IMR-90 (cell line): ENCODE measurements around the gene GJB5. TPM values are rescaled to one million over a fixed set of nuclear protein-coding genes. Genes with fewer than 3 reads are reported as not detected.

Experiments
- ATAC-seq: fragments of 200-7000 bp; cut with Tn5 transposase; 2 replicates; pipeline ENCODE4 v1.9.1; 2020; ENCODE audit warnings: low read depth, mild to moderate bottlenecking, moderate library complexity
- BruUV-seq: library from RNA; stranded (reverse); fragments of 400-500 nt; replicated peaks from 2 replicates; lab custom pipeline; 2021; lab: Mats Ljungman, UMichigan
- CTCF ChIA-PET: fragments of 300-600 bp; formaldehyde crosslinking; extraction: SDS; loops from one replicate; lab custom pipeline; 2021; ENCODE audit warnings: antibody characterized with exemption; lab: Yijun Ruan, JAX
- POLR2A ChIA-PET: fragments of 300-600 bp; sonication (Branson Sonifier 250); formaldehyde crosslinking; loops from one replicate; lab custom pipeline; 2022; ENCODE audit warnings: antibody characterized with exemption; ENCODE audit not compliant: unreplicated experiment; lab: Charles Lee
- DNase-seq: peaks from one replicate; pipeline ENCODE4 v3.0.0; 2013
- H2AFZ ChIP-seq: replicated peaks from 2 replicates; pipeline ENCODE3; 2013; ENCODE audit warnings: low read length, mild to moderate bottlenecking; ENCODE audit not compliant: poor library complexity
- H2AK5ac ChIP-seq: 2 replicates; pipeline ENCODE4 v1.6.1; 2013; ENCODE audit warnings: low read depth, low read length, inconsistent platforms
- H2AK9ac ChIP-seq: replicated peaks from 2 replicates; pipeline ENCODE3; 2013; ENCODE audit warnings: mild to moderate bottlenecking, low read depth, low read length, moderate library complexity; ENCODE audit not compliant: poor library complexity
- H2BK120ac ChIP-seq: 2 replicates; pipeline ENCODE4 v1.6.1; 2013; ENCODE audit warnings: low read depth, low read length, inconsistent platforms
- H2BK15ac ChIP-seq: 3 replicates; pipeline ENCODE4 v1.6.1; 2013; ENCODE audit warnings: low read depth, low read length, inconsistent platforms
- H2BK20ac ChIP-seq: 2 replicates; pipeline ENCODE4 v1.6.1; 2013; ENCODE audit warnings: low read depth, mild to moderate bottlenecking, inconsistent platforms, low read length, moderate library complexity
- H2BK5ac ChIP-seq: 2 replicates; pipeline ENCODE4 v1.6.1; 2013; ENCODE audit warnings: mild to moderate bottlenecking, low read depth, low read length, inconsistent platforms; ENCODE audit not compliant: poor library complexity, severe bottlenecking
- H3K14ac ChIP-seq: replicated peaks from 2 replicates; pipeline ENCODE4 v1.6.1; 2013; ENCODE audit warnings: low read depth, low read length, inconsistent platforms
- H3K18ac ChIP-seq: 2 replicates; pipeline ENCODE4 v1.6.1; 2013; ENCODE audit warnings: low read depth, low read length, control low read depth
- H3K23ac ChIP-seq: 2 replicates; pipeline ENCODE4 v1.6.1; 2013; ENCODE audit warnings: low read depth, low read length, inconsistent platforms
- H3K27ac ChIP-seq: 2 replicates; pipeline ENCODE4 v1.5.1; 2013; ENCODE audit warnings: mild to moderate bottlenecking, control low read depth, low read length; ENCODE audit not compliant: insufficient read depth
- H3K27me3 ChIP-seq: 2 replicates; pipeline ENCODE4 v1.6.1; 2013; ENCODE audit warnings: low read length; ENCODE audit not compliant: control insufficient read depth, insufficient read depth
- H3K36me3 ChIP-seq: 2 replicates; pipeline ENCODE4 v1.6.1; 2013; ENCODE audit warnings: low read length, mixed read lengths; ENCODE audit not compliant: control insufficient read depth, insufficient read depth
- H3K4ac ChIP-seq: 2 replicates; pipeline ENCODE4 v1.6.1; 2013; ENCODE audit warnings: low read depth, low read length, inconsistent platforms
- H3K4me1 ChIP-seq: 2 replicates; pipeline ENCODE4 v1.6.1; 2013; ENCODE audit warnings: low read length, mixed read lengths; ENCODE audit not compliant: control insufficient read depth, insufficient read depth
- H3K4me2 ChIP-seq: 2 replicates; pipeline ENCODE4 v1.6.1; 2013; ENCODE audit warnings: low read depth, mild to moderate bottlenecking, control low read depth, low read length, moderate library complexity
- H3K4me3 ChIP-seq: 2 replicates; pipeline ENCODE4 v1.5.1; 2013; ENCODE audit warnings: low read depth, mild to moderate bottlenecking, control low read depth, low read length, moderate library complexity; ENCODE audit not compliant: insufficient read depth
- H3K56ac ChIP-seq: 2 replicates; pipeline ENCODE4 v1.6.1; 2013; ENCODE audit warnings: low read length, inconsistent platforms; ENCODE audit not compliant: insufficient read depth; ENCODE audit errors: extremely low read depth
- H3K79me1 ChIP-seq, 2 experiments: 2 replicates each; pipeline ENCODE4 v1.6.1; 2013; ENCODE audit warnings: low read length in 2 of 2, inconsistent platforms in 1 of 2, low read depth in 1 of 2
- H3K9ac ChIP-seq: 2 replicates; pipeline ENCODE4 v1.6.1; 2013; ENCODE audit warnings: low read depth, low read length, control low read depth
- H3K9me1 ChIP-seq: 2 replicates; pipeline ENCODE4 v1.6.1; 2013; ENCODE audit warnings: low read length, inconsistent platforms; ENCODE audit not compliant: insufficient read depth
- H3K9me3 ChIP-seq: 2 replicates; pipeline ENCODE4 v1.6.1; 2013; ENCODE audit warnings: low read length; ENCODE audit not compliant: control insufficient read depth, insufficient read depth
- H4K20me1 ChIP-seq: 2 replicates; pipeline ENCODE4 v1.6.1; 2013; ENCODE audit warnings: low read length, inconsistent platforms; ENCODE audit not compliant: insufficient read depth
- H4K5ac ChIP-seq: 2 replicates; pipeline ENCODE4 v1.6.1; 2013; ENCODE audit warnings: mild to moderate bottlenecking, low read depth, low read length, control low read depth
- H4K8ac ChIP-seq, 2 experiments: 2 replicates each; pipeline ENCODE4 v1.6.1; 2013; ENCODE audit warnings: low read depth in 2 of 2, low read length in 2 of 2, control low read depth in 1 of 2, inconsistent platforms in 1 of 2
- H4K91ac ChIP-seq: 2 replicates; pipeline ENCODE4 v1.6.1; 2013; ENCODE audit warnings: low read depth, low read length, inconsistent platforms; ENCODE audit not compliant: insufficient read depth
- RAD21 ChIP-seq: IDR thresholded peaks from 2 replicates; pipeline ENCODE4 v1.6.1; 2012; ENCODE audit warnings: low read length, improper control_type of control experiment
- WGBS, 2 experiments: methylation state at CpG; one replicate each; pipeline versions ENCODE4 v1.1.5 to v1.1.7; 2013; ENCODE audit warnings: missing lambda C conversion rate in 2 of 2; ENCODE audit not compliant: insufficient read length in 1 of 2; ENCODE audit errors: extremely low coverage in 2 of 2; 5-methylcytosine and 5-hydroxymethylcytosine counted together
- dilution Hi-C: fragments of 300-500 bp; cut with HindIII; formaldehyde crosslinking; loops from one replicate; pipeline ENCODE4 v1.14.3; 2018; ENCODE audit warnings: low sequenced_read_pairs; ENCODE audit not compliant: unreplicated experiment
- in situ Hi-C: fragments of 300-500 bp; cut with MboI; formaldehyde crosslinking; loops from 3 replicates; pipeline ENCODE4 v1.14.3; 2019; ENCODE audit warnings: low sequenced_read_pairs, inconsistent platforms, mixed read lengths
- intact Hi-C: fragments of 100-400 bp; cut with micrococcal nuclease; formaldehyde crosslinking; loops from 2 replicates; pipeline ENCODE4 v1.10.0; 2022
- polyA plus RNA-seq, 3 experiments: library from polyadenylated mRNA; depleted of rRNA; stranded (reverse); fragments of >200 nt; gene quantifications; 2 replicates each; pipeline ENCODE4 v1.2.3, GENCODE V29; 2012; ENCODE audit warnings: low replicate concordance in 1 of 3
- total RNA-seq: library from RNA; depleted of rRNA; stranded (reverse); fragments of >200 nt; gene quantifications from 2 replicates; pipeline ENCODE4 v1.2.3, GENCODE V29; 2012
- TF ChIP-seq, protein P1 (sequence below): fragments of 150-350 bp; IDR thresholded peaks from 2 replicates; pipeline ENCODE4 v1.6.1; 2017; ENCODE audit warnings: mild to moderate bottlenecking, antibody characterized with exemption, low read length, low read depth

The GJB5 gene
- total and polyA plus RNA-seq, 2 of the 4 experiments (the other 2 are of a cell fraction), result 0.10 TPM; not detected in 1

GRCh38 chr1:34779526-34779925 is 24.7 kb downstream of the GJB5 start:
- DNase-seq (no peak), ATAC-seq (no peak)
- H3K4me2 ChIP-seq, result no peak overlapping the region
- no peak overlapping the region for H2AK5ac ChIP-seq
- dilution Hi-C loops, result no loop called here
- 68% methylated on average over 4 of the region's 5 CpGs; no CpG with 5 or more reads in 1 of the 2 experiments for WGBS, 2 experiments
- in situ Hi-C loops, result no loop called here
- H3K9me1 ChIP-seq, result no peaks in the 10 kb centered on the region
- no peaks in the 10 kb centered on the region; the same call in 1 of the 2 replicates for H4K20me1 ChIP-seq
- H2BK5ac ChIP-seq, result no peak overlapping the region
- H3K27ac ChIP-seq, result no peak overlapping the region
- no peak overlapping the region for H2AFZ ChIP-seq
- no peak overlapping the region for H4K91ac ChIP-seq
- no peaks in the 10 kb centered on the region for H3K79me1 ChIP-seq
- peaks cover 5% of the 10 kb centered on the region; the same call in 1 of the 2 replicates for H3K4me1 ChIP-seq
- no peak overlapping the region for H3K23ac ChIP-seq
- H3K18ac ChIP-seq, result no peak overlapping the region
- no peak overlapping the region for H4K8ac ChIP-seq
- no peak overlapping the region for H3K14ac ChIP-seq
- H3K27me3 ChIP-seq, result peaks cover 39% of the 10 kb centered on the region
- ChIA-PET CTCF (no interaction called here), POLR2A (no interaction called here)
- no peaks in the 10 kb centered on the region for H3K9me3 ChIP-seq
- no peak overlapping the region for H2BK15ac ChIP-seq
- H2BK120ac ChIP-seq, result no peak overlapping the region
- no TSS peak for BruUV-seq
- intact Hi-C loops, result no loop called here
- H2AK9ac ChIP-seq, result no peak overlapping the region
- H3K56ac ChIP-seq, result no peak overlapping the region
- H3K36me3 ChIP-seq, result no peaks in the 10 kb centered on the region
- H3K4ac ChIP-seq, result no peak overlapping the region
- H3K9ac ChIP-seq, result no peak overlapping the region
- TF ChIP-seq, protein P1, sequence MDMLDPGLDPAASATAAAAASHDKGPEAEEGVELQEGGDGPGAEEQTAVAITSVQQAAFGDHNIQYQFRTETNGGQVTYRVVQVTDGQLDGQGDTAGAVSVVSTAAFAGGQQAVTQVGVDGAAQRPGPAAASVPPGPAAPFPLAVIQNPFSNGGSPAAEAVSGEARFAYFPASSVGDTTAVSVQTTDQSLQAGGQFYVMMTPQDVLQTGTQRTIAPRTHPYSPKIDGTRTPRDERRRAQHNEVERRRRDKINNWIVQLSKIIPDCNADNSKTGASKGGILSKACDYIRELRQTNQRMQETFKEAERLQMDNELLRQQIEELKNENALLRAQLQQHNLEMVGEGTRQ, result no peak
- no peak for TF ChIP-seq RAD21
- no peak overlapping the region for H2BK20ac ChIP-seq
- no peak overlapping the region for H4K5ac ChIP-seq
- no peak overlapping the region for H3K4me3 ChIP-seq
